HG03039 (cell line): ENCODE data around the gene CNTFR.

Experiments
- ATAC-seq: cut with Tn5 transposase; IDR thresholded peaks from one replicate; pipeline ENCODE4 v1.9.1; 2021; ENCODE audit warnings: mild to moderate bottlenecking, moderate library complexity; ENCODE audit not compliant: unreplicated experiment

CNTFR gene

GRCh38 chr9:34508951-34509350 is 80.6 kb downstream of the CNTFR start:
- no peak for ATAC-seq

DNA sequence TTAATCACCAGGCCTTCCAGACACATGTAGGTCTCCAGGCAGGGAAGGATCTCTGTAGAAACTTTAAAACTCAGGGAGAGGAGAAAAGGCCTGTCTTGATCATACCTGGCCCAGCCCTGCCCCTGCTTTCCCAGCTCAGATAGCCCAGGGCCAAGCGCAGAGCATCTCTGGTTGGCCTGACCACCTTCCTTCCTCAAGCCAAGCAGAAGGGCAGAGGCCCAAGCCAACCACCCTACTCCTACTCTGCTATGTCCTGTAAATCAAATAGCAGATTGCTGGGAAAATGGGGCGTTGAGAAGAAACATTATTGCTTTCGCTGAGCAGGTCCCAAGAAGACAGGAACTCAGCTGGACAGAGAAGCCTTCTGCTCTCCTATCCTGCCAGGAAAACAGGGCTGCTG is 81.1 kb downstream of the CNTFR start:
- ATAC-seq = no peak

GRCh38 chr9:34507966-34508365 is 81.6 kb downstream of the CNTFR start:
- no peak for ATAC-seq

- ATAC-seq = no peak
Measured at GRCh38 chr9:34507556-34507955, 82.0 kb downstream of the CNTFR start.

DNA sequence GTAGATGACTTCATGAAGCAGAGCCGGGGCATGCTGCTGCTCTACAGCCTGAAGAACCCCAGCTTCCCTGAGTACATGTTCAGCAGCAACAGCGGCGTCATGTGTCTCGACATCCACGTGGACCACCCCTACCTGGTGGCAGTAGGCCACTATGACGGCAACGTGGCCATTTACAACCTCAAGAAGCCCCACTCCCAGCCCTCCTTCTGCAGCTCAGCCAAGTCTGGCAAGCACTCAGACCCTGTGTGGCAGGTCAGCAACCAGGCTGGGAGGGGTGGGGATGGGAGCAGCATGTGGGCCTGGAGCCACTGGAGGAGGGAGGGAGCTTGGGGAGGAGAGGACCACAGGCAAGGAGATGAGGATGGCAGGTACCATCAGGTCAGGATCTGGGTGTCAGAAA is 82.9 kb downstream of the CNTFR start:
- no peak for ATAC-seq

GRCh38 chr9:34505370-34506120 is 84.0 kb downstream of the CNTFR start:
- no peak for ATAC-seq

DNA sequence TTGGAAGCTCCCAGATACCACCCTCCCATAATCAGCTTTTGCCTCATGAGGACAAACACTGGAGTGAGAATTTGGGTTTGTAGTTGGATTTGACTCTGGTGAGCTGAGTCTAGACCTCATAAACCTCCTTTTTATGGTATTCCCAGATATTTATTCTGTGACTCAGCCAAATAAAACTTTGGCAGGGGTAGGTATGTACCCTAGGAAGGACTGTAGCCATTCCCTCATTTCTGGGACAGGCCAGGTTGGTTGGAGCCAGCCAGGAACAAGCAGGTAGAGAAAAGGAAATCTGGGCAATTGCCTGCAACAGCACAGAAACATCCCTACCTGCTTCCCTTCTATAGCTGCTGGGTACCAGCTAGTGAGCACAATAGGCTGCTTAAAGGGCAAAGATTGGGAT is 86.1 kb downstream of the CNTFR start:
- no peak for ATAC-seq

GRCh38 chr9:34502891-34503290 is 86.6 kb downstream of the CNTFR start:
- ATAC-seq = no peak

DNA sequence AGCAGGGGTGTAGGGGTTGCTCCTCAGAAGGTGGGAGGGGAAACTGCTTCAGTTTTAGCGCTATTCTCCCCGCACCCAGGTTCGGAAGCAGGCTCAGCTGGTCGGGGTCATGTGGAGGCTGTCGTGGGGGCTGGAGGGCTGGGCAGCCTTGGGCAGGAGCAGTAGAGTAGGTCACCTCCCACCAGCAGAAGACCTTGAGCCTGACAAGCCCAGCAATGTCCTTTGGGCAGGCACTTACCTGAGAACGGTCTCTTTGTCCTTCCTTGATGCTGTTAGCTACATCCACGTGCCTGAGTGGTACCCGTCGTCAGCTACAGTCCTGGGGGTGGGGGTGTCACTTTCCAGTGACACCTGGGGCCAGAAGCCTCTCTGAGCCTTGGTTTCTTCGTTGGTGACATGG is 87.1 kb downstream of the CNTFR start:
- ATAC-seq = no peak

DNA sequence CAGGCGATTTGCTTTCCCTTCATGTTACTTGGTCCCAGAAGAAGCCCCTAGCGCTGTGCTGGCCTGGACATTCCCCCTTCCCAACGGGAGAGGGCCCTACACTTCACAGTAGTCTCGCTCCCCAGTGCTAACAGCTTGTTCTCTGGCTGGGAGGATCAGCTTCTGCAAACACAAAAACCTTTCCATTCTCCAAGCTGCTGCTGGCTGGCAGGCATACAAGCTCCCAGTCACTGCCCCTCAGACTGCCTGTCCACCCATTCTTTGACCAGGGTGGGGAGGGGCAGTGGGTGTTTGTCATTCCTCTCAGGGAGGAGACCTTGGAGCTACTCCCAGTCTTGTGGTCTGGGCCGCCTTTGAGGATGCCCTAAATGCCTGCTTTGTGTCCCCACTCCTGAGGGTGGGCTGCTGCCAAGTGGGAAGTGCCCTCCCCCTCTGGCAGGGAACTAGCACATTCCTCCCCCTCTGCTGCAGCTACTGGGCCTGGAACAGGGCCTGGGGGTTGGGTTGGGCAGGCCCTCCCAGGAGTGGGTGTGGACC is 87.6 kb downstream of the CNTFR start:
- no peak for ATAC-seq
